Mucosa of descending colon (tissue), 3 donors: ENCODE data around the gene TRA2A. TPM values are rescaled to one million over a fixed set of nuclear protein-coding genes. Genes with fewer than 3 reads are reported as not detected.

Source experiments
- ATAC-seq: fragments of 200-7000 bp; cut with Tn5 transposase; one replicate; pipeline ENCODE4 v1.9.1; 2020; ENCODE audit warnings: mild to moderate bottlenecking, moderate library complexity
- DNase-seq, 3 donors: peaks; one replicate each; pipeline ENCODE4 v3.0.0-alpha.2; 2020
- H3K36me3 ChIP-seq: fragments of 200-600 bp; one replicate; pipeline ENCODE4 v1.8.0; 2021; ENCODE audit warnings: low read depth, mild to moderate bottlenecking
- H3K4me1 ChIP-seq: fragments of 200-600 bp; one replicate; pipeline ENCODE4 v1.8.0; 2021; ENCODE audit warnings: low read depth, mild to moderate bottlenecking
- H3K4me3 ChIP-seq: fragments of 200-600 bp; one replicate; pipeline ENCODE4 v1.8.0; 2021; ENCODE audit warnings: mild to moderate bottlenecking
- H3K9me3 ChIP-seq: fragments of 200-600 bp; one replicate; pipeline ENCODE4 v1.8.0; 2021; ENCODE audit warnings: mild to moderate bottlenecking
- intact Hi-C, 2 donors: fragments of 100-400 bp; cut with DNase I in 1 of 2; cut with micrococcal nuclease in 1 of 2; formaldehyde crosslinking; loops; one replicate each; pipeline versions ENCODE4 v1.11.0 to v1.11.1; 2022; cut with DNase I, micrococcal nuclease
- total RNA-seq, 3 donors: library from RNA; stranded (reverse); fragmentation: NEBNext Ultra II Directional in 2 of 3; extraction: Animal tissue kit (Norgen Biotek cat#: 25700) in 2 of 3; gene quantifications; one replicate each; pipeline versions ENCODE4 v1.2.1 to v1.2.4, GENCODE V29; 2021 to 2023
- TF ChIP-seq, protein P1 (sequence below): fragments of 200-600 bp; IDR thresholded peaks from one replicate; pipeline ENCODE4 v1.8.0; 2022; ENCODE audit warnings: antibody characterized with exemption, mild to moderate bottlenecking
- donor health status: DM: no; HTN: no; CAD: no; lungs with moderate emphysema.
- donor health status: DM: no; HTN: no; CAD: no.
- donor health status: DM: no; HTN: yes; CAD: no.

The TRA2A gene
- total RNA-seq, 3 donors from 2014 or later = 74.6 to 79.3 (median 76.8) TPM

DNA sequence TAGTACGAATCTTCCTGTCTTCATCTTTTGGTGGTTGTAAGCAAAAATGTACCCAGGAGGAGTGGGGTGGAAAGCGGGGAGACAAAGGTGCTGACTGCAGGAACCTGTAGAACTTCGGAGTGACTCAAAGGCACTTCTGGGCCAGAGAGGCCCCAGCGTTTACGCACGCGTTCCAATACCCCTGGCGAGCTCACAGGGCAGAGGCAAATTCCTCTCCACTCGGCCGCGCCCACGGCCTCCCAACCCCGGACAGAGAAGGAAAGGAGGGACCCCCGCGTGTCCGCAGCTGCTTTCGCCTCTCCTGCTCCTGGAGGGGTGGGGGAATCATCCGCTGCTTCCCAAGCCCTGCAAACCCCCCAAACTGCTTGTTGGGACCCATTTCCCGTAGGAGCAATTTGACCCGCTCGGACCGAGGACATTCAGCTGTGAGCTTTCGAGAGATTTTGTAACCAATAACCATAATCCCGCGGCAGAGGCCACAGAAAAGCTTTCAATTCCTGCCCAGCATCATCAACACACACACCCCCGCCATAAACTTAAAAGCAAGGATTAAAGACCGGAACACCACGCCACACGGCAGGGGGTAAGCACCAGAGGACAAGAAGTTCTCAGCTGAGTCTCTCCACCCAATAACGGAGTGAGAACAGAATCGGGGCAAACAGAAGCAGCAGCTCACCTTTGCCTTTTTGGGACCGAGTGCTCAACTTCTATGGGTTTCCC lies 63.8 kb downstream of the TRA2A start:
- peaks cover 36% of the 10 kb centered on the region for H3K4me1 ChIP-seq
- intact Hi-C loops = no loop called here
- H3K36me3 ChIP-seq = no peaks in the 10 kb centered on the region
- H3K4me3 ChIP-seq = no peak overlapping the region
- no peak for DNase-seq
- no peak for ATAC-seq
- TF ChIP-seq, protein P1, sequence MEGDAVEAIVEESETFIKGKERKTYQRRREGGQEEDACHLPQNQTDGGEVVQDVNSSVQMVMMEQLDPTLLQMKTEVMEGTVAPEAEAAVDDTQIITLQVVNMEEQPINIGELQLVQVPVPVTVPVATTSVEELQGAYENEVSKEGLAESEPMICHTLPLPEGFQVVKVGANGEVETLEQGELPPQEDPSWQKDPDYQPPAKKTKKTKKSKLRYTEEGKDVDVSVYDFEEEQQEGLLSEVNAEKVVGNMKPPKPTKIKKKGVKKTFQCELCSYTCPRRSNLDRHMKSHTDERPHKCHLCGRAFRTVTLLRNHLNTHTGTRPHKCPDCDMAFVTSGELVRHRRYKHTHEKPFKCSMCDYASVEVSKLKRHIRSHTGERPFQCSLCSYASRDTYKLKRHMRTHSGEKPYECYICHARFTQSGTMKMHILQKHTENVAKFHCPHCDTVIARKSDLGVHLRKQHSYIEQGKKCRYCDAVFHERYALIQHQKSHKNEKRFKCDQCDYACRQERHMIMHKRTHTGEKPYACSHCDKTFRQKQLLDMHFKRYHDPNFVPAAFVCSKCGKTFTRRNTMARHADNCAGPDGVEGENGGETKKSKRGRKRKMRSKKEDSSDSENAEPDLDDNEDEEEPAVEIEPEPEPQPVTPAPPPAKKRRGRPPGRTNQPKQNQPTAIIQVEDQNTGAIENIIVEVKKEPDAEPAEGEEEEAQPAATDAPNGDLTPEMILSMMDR = no peak
- H3K9me3 ChIP-seq = no peaks in the 10 kb centered on the region

- TF ChIP-seq, protein P1 = no peak
- intact Hi-C loops = no loop called here
- Histone ChIP-seq H3K9me3 (no peaks in the 10 kb centered on the region), H3K4me1 (peaks cover 36% of the 10 kb centered on the region), H3K36me3 (no peaks in the 10 kb centered on the region), H3K4me3 (no peak overlapping the region)
- DNase-seq (no peak), ATAC-seq (no peak)
These were observed 64.4 kb downstream of the TRA2A start for GRCh38 chr7:23467291-23467805.

GRCh38 chr7:23462846-23463245 lies 68.9 kb downstream of the TRA2A start:
- DNase-seq (peak in 1 of 3 donors; percentile 18), ATAC-seq (no peak)
- TF ChIP-seq, protein P1 = no peak
- no peaks in the 10 kb centered on the region for H3K36me3 ChIP-seq
- H3K9me3 ChIP-seq = no peaks in the 10 kb centered on the region
- no peak overlapping the region for H3K4me3 ChIP-seq
- peaks cover under 1% of the 10 kb centered on the region for H3K4me1 ChIP-seq
- intact Hi-C loops = no loop called here

- no peak for DNase-seq
- H3K9me3 ChIP-seq = no peaks in the 10 kb centered on the region
- intact Hi-C loops = no loop called here
These were observed 73.7 kb downstream of the TRA2A start for GRCh38 chr7:23458044-23458443.

GRCh38 chr7:23456093-23456492 lies 75.7 kb downstream of the TRA2A start:
- H3K4me1 ChIP-seq = no peaks in the 10 kb centered on the region
- no peaks in the 10 kb centered on the region for H3K36me3 ChIP-seq
- intact Hi-C loops = no loop called here
- H3K4me3 ChIP-seq = no peak overlapping the region
- ATAC-seq (no peak), DNase-seq (no peak)
- TF ChIP-seq, protein P1 = no peak
- H3K9me3 ChIP-seq = no peaks in the 10 kb centered on the region

More at GRCh38 chr7:23458044-23458443, 73.7 kb downstream of the TRA2A start:
- no peaks in the 10 kb centered on the region for H3K36me3 ChIP-seq
- ATAC-seq = no peak
- no peak overlapping the region for H3K4me3 ChIP-seq
- TF ChIP-seq, protein P1 = no peak
- H3K4me1 ChIP-seq = no peaks in the 10 kb centered on the region
